GM12891 (cell line): Measurements from ENCODE around the gene TENM3.

ENCODE experiments used
- PAX5 ChIP-seq: IDR thresholded peaks from 2 replicates; pipeline ENCODE4 v1.6.1; 2011; ENCODE audit warnings: low read length, moderate library complexity, mild to moderate bottlenecking; ENCODE audit not compliant: insufficient read depth, severe bottlenecking
- POLR2A ChIP-seq: IDR thresholded peaks from 2 replicates; pipeline ENCODE4 v1.6.1; 2011; ENCODE audit warnings: low read depth, low read length, control low read depth
- POLR2AphosphoS5 ChIP-seq: IDR thresholded peaks from 2 replicates; pipeline ENCODE4 v1.6.1; 2011; ENCODE audit warnings: low read depth, low read length, control low read depth
- SPI1 ChIP-seq: IDR thresholded peaks from 2 replicates; pipeline ENCODE4 v1.6.1; 2011; ENCODE audit warnings: low read depth, low read length, control low read depth
- TAF1 ChIP-seq: IDR thresholded peaks from 2 replicates; pipeline ENCODE4 v1.6.1; 2011; ENCODE audit warnings: low read depth, low read length, control low read depth

DNA sequence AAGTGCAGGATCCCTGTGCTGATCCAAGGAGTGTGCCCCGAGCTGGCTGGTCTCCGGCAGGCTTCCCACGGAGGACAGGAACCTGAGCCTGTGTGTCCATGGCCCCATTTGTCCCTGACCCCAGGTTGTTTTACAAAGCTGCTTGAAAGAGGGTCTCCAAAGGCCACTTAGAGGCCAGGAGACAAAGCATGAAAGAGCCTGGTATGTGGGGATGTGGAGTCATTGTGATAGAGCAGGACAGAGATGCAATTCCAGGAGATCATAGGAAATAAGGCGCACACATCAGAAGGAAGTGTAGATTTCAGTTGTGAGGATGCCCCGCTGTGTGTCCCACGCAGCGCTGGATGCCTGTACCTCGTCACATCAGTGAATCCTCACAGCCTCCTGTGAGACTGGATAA lies 48.0 kb downstream of the TENM3 start:
- no peak for TF ChIP-seq POLR2A
- TF ChIP-seq TAF1: no peak
- no peak for TF ChIP-seq SPI1
- no peak for TF ChIP-seq POLR2AphosphoS5
- TF ChIP-seq PAX5: no peak
